Panc1 (cell line): ENCODE results near the gene ASIC1. TPM values are rescaled to one million over a fixed set of nuclear protein-coding genes. Genes with fewer than 3 reads are reported as not detected.

Source experiments
- ATAC-seq: fragments of 200-7000 bp; cut with Tn5 transposase; 2 replicates; pipeline ENCODE4 v1.9.1; 2020; ENCODE audit warnings: mild to moderate bottlenecking, moderate library complexity
- BruUV-seq: library from RNA; stranded (reverse); fragments of 400-500 nt; replicated peaks from 2 replicates; lab custom pipeline; 2021; lab: Mats Ljungman, UMichigan
- CTCF ChIA-PET: fragments of 300-600 bp; sonication (Branson Sonifier 250); formaldehyde crosslinking; loops from one replicate; lab custom pipeline; 2022; ENCODE audit warnings: antibody characterized with exemption; lab: Charles Lee
- POLR2A ChIA-PET: fragments of 300-600 bp; sonication (Branson Sonifier 250); formaldehyde crosslinking; loops from one replicate; lab custom pipeline; 2022; ENCODE audit warnings: antibody characterized with exemption; lab: Charles Lee
- DNase-seq: peaks from one replicate; pipeline ENCODE4 v3.0.0-alpha.2; 2010; ENCODE audit warnings: low read depth, low spot score
- H3K27ac ChIP-seq: 2 replicates; pipeline ENCODE4 v1.5.1; 2011; ENCODE audit warnings: mild to moderate bottlenecking, low read length, inconsistent platforms
- H3K27me3 ChIP-seq: fragments of 200-500 bp; sonication (Bioruptor generic); 2 replicates; pipeline ENCODE4 v1.6.0; 2014; ENCODE audit warnings: low read length, inconsistent platforms; ENCODE audit not compliant: control insufficient read depth, insufficient read depth
- H3K36me3 ChIP-seq: fragments of 200-500 bp; sonication (Bioruptor generic); 2 replicates; pipeline ENCODE4 v1.5.1; 2014; ENCODE audit warnings: inconsistent platforms, mild to moderate bottlenecking, low read length, moderate library complexity; ENCODE audit not compliant: control insufficient read depth, insufficient read depth
- H3K4me1 ChIP-seq: 2 replicates; pipeline ENCODE4 v1.5.1; 2011; ENCODE audit warnings: inconsistent platforms, mild to moderate bottlenecking, low read length, moderate library complexity; ENCODE audit not compliant: control insufficient read depth, insufficient read depth
- H3K4me3 ChIP-seq, 2 experiments: 2 replicates each; pipeline ENCODE4 v1.5.1; 2011 to 2012; ENCODE audit warnings: low read depth in 2 of 2, low read length in 2 of 2, mild to moderate bottlenecking in 2 of 2, inconsistent platforms in 1 of 2, moderate library complexity in 1 of 2
- H3K9me3 ChIP-seq: fragments of 200-500 bp; sonication (Bioruptor generic); 2 replicates; pipeline ENCODE4 v1.5.1; 2014; ENCODE audit warnings: low read depth, mild to moderate bottlenecking, inconsistent platforms, low read length, moderate library complexity; ENCODE audit not compliant: control insufficient read depth, insufficient read depth
- POLR2AphosphoS5 ChIP-seq: IDR thresholded peaks from 2 replicates; pipeline ENCODE4 v1.6.1; 2012; ENCODE audit warnings: mild to moderate bottlenecking, low read depth, low read length, moderate library complexity
- SIN3A ChIP-seq: IDR thresholded peaks from 2 replicates; pipeline ENCODE4 v1.6.1; 2012; ENCODE audit warnings: low read depth, mild to moderate bottlenecking, low read length, moderate library complexity, borderline replicate concordance; ENCODE audit not compliant: insufficient read depth
- TCF7L2 ChIP-seq: IDR thresholded peaks from 2 replicates; pipeline ENCODE4 v1.6.1; 2011; ENCODE audit warnings: mild to moderate bottlenecking, low read depth, low read length, inconsistent platforms
- in situ Hi-C: cut with HindIII; loops from 2 replicates; pipeline ENCODE4 v1.10.0; 2016; ENCODE audit warnings: low sequenced_read_pairs, low pct_unique_long_range_greater_than_20kb
- intact Hi-C: fragments of 100-400 bp; cut with micrococcal nuclease; formaldehyde crosslinking; loops from one replicate; pipeline ENCODE4 v1.10.0; 2022; ENCODE audit not compliant: unreplicated experiment
- total RNA-seq: library from RNA; stranded (reverse); gene quantifications from one replicate; pipeline ENCODE4 v1.2.1, GENCODE V29; 2021; ENCODE audit not compliant: unreplicated experiment
- TF ChIP-seq, protein P1 (sequence below): fragments of 450-650 bp; IDR thresholded peaks from 2 replicates; pipeline ENCODE4 v1.5.1; 2017; ENCODE audit warnings: mild to moderate bottlenecking
- TF ChIP-seq, protein P2 (sequence below), 2 experiments: IDR thresholded peaks; 2 replicates each; pipeline ENCODE4 v1.6.1; 2011 to 2012; ENCODE audit warnings: low read depth in 2 of 2, control low read depth in 1 of 2, low read length in 1 of 2, mild to moderate bottlenecking in 1 of 2, moderate library complexity in 1 of 2; ENCODE audit not compliant: insufficient read depth in 1 of 2

ASIC1 gene
- total RNA-seq, 1 experiment from 2014 or later = 13.5 TPM

DNA sequence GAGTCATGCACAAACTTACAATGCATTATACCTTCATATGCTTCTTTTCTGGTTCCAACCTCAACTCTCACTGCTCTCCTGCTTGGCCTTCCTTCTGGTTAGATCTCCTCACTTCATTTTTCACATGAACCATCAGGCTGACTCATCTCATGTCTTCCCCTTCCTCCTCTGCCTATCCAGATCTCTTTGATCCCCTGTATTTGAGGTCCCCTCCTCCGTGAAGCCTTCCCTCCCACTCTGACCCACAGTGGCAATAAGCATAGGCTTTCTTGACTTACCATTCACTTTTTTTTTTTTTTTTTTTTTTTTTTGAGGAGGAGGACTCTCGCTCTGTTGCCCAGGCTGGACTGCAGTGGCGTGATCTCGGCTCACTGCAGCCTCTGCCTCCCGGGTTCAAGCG, 14.7 kb upstream of the ASIC1 start:
- CTCF ChIA-PET = interaction anchor here (1.5 kb wide), 1 partner anchor 13 kb away, joined by 5 read pairs; no protein-coding TSS in a partner anchor
- H3K9me3 ChIP-seq = no peaks in the 10 kb centered on the region
- no peaks in the 10 kb centered on the region for H3K27me3 ChIP-seq
- intact Hi-C loops = no loop called here
- TF ChIP-seq SIN3A = no peak
- TF ChIP-seq, protein P1, sequence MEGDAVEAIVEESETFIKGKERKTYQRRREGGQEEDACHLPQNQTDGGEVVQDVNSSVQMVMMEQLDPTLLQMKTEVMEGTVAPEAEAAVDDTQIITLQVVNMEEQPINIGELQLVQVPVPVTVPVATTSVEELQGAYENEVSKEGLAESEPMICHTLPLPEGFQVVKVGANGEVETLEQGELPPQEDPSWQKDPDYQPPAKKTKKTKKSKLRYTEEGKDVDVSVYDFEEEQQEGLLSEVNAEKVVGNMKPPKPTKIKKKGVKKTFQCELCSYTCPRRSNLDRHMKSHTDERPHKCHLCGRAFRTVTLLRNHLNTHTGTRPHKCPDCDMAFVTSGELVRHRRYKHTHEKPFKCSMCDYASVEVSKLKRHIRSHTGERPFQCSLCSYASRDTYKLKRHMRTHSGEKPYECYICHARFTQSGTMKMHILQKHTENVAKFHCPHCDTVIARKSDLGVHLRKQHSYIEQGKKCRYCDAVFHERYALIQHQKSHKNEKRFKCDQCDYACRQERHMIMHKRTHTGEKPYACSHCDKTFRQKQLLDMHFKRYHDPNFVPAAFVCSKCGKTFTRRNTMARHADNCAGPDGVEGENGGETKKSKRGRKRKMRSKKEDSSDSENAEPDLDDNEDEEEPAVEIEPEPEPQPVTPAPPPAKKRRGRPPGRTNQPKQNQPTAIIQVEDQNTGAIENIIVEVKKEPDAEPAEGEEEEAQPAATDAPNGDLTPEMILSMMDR = no peak
- no peak for TF ChIP-seq TCF7L2
- no peak overlapping the region for H3K27ac ChIP-seq
- H3K36me3 ChIP-seq = no peaks in the 10 kb centered on the region
- ATAC-seq (no peak), DNase-seq (no peak)
- no TSS peak for BruUV-seq
- no peak overlapping the region for H3K4me3 ChIP-seq
- no peaks in the 10 kb centered on the region for H3K4me1 ChIP-seq
- in situ Hi-C loops = no loop called here
- POLR2A ChIA-PET = no interaction called here

- H3K4me1 ChIP-seq = no peaks in the 10 kb centered on the region
- intact Hi-C loops (no loop called here), in situ Hi-C loops (no loop called here)
- ChIA-PET CTCF (interaction anchor here (1.5 kb wide), 1 partner anchor 12 kb away, joined by 5 read pairs; no protein-coding TSS in a partner anchor), POLR2A (no interaction called here)
- no TSS peak for BruUV-seq
- H3K27me3 ChIP-seq = no peaks in the 10 kb centered on the region
- TF ChIP-seq, protein P1 = no peak
- TF ChIP-seq, protein P2, sequence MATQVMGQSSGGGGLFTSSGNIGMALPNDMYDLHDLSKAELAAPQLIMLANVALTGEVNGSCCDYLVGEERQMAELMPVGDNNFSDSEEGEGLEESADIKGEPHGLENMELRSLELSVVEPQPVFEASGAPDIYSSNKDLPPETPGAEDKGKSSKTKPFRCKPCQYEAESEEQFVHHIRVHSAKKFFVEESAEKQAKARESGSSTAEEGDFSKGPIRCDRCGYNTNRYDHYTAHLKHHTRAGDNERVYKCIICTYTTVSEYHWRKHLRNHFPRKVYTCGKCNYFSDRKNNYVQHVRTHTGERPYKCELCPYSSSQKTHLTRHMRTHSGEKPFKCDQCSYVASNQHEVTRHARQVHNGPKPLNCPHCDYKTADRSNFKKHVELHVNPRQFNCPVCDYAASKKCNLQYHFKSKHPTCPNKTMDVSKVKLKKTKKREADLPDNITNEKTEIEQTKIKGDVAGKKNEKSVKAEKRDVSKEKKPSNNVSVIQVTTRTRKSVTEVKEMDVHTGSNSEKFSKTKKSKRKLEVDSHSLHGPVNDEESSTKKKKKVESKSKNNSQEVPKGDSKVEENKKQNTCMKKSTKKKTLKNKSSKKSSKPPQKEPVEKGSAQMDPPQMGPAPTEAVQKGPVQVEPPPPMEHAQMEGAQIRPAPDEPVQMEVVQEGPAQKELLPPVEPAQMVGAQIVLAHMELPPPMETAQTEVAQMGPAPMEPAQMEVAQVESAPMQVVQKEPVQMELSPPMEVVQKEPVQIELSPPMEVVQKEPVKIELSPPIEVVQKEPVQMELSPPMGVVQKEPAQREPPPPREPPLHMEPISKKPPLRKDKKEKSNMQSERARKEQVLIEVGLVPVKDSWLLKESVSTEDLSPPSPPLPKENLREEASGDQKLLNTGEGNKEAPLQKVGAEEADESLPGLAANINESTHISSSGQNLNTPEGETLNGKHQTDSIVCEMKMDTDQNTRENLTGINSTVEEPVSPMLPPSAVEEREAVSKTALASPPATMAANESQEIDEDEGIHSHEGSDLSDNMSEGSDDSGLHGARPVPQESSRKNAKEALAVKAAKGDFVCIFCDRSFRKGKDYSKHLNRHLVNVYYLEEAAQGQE (IDR thresholded peaks at IDR 0.05; ENCODE audit: insufficient read depth in 1 of 2, low read depth in 2 of 2, low read length in 1 of 2) = no peak
- TF ChIP-seq SIN3A (no peak), POLR2AphosphoS5 (no peak), TCF7L2 (no peak)
- H3K27ac ChIP-seq = no peak overlapping the region
- no peaks in the 10 kb centered on the region for H3K36me3 ChIP-seq
- no peaks in the 10 kb centered on the region for H3K9me3 ChIP-seq
- DNase-seq (no peak), ATAC-seq (no peak)
- no peak overlapping the region for H3K4me3 ChIP-seq
Observed at GRCh38 chr12:50043308-50043707, 14.1 kb upstream of the ASIC1 start.
